Upper lobe of left lung (tissue), 4 donors: ENCODE data around the gene CNNM4.

Source experiments
- POLR2A ChIP-seq, 4 donors: fragments of 450-650 bp; IDR thresholded peaks; one replicate each; pipeline ENCODE4 v1.5.1; 2016 to 2017; ENCODE audit warnings: antibody characterized with exemption in 4 of 4, mild to moderate bottlenecking in 2 of 4
- POLR2AphosphoS5 ChIP-seq, 2 donors: sonication (generic); formaldehyde crosslinking; IDR thresholded peaks; one replicate each; pipeline ENCODE4 v1.5.1; 2017; ENCODE audit warnings: antibody characterized with exemption in 2 of 2
- TF ChIP-seq, protein P1 (sequence below), 6 experiments: fragments of 450-650 bp in 4 of 6; fragments of 200-600 bp in 2 of 6; sonication (generic) in 2 of 6; IDR thresholded peaks; one replicate each; pipeline ENCODE4 v1.5.1; 2016 to 2019; ENCODE audit warnings: antibody characterized with exemption in 6 of 6

DNA sequence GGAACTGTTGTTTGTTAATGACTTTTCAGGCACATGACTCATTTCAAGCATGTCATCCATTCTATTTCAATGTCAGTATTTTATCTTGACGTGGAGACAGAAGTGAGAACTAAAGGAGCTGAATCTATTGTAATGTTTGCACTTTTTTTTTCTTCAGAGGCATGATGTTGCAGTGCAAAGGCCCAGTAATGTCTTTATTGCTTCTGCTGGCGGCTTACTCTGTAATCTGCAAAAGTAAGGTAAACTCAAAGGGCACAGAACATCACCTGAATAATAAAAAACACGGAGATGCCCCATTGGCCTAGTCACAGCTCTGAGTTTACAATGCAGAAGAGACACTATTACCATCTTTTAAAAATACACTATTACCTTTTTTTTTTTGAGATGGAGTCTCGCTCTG, 53.0 kb downstream of the CNNM4 start:
- TF ChIP-seq, protein P1, sequence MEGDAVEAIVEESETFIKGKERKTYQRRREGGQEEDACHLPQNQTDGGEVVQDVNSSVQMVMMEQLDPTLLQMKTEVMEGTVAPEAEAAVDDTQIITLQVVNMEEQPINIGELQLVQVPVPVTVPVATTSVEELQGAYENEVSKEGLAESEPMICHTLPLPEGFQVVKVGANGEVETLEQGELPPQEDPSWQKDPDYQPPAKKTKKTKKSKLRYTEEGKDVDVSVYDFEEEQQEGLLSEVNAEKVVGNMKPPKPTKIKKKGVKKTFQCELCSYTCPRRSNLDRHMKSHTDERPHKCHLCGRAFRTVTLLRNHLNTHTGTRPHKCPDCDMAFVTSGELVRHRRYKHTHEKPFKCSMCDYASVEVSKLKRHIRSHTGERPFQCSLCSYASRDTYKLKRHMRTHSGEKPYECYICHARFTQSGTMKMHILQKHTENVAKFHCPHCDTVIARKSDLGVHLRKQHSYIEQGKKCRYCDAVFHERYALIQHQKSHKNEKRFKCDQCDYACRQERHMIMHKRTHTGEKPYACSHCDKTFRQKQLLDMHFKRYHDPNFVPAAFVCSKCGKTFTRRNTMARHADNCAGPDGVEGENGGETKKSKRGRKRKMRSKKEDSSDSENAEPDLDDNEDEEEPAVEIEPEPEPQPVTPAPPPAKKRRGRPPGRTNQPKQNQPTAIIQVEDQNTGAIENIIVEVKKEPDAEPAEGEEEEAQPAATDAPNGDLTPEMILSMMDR (IDR thresholded peaks at IDR 0.05): no peak
- TF ChIP-seq POLR2AphosphoS5 (IDR thresholded peaks at IDR 0.05): no peak
- no peak for TF ChIP-seq POLR2A (IDR thresholded peaks at IDR 0.05)
